H9 (cell line): ENCODE measurements around the gene MGAT4C. TPM values are rescaled to one million over a fixed set of nuclear protein-coding genes. Genes with fewer than 3 reads are reported as not detected.

Source experiments
- DNase-seq: peaks from one replicate; pipeline ENCODE4 v3.0.0-alpha.2; 2017
- H2AFZ ChIP-seq: one replicate; pipeline ENCODE4 v1.6.1; 2013; ENCODE audit warnings: mild to moderate bottlenecking, low read length, control low read depth, moderate library complexity
- H2AK5ac ChIP-seq: 2 replicates; pipeline ENCODE4 v1.6.1; 2013; ENCODE audit warnings: low read length, control low read depth, mixed read lengths; ENCODE audit not compliant: insufficient read length
- H2BK120ac ChIP-seq: one replicate; pipeline ENCODE4 v1.6.1; 2013; ENCODE audit warnings: low read depth, mild to moderate bottlenecking, low read length, control low read depth, inconsistent platforms; ENCODE audit not compliant: poor library complexity, severe bottlenecking
- H2BK12ac ChIP-seq: 2 replicates; pipeline ENCODE4 v1.6.1; 2013; ENCODE audit warnings: low read length, control low read depth, mixed read lengths, low read depth; ENCODE audit not compliant: insufficient read length
- H2BK15ac ChIP-seq: 2 replicates; pipeline ENCODE4 v1.6.1; 2013; ENCODE audit warnings: low read depth, low read length, control low read depth
- H2BK20ac ChIP-seq: one replicate; pipeline ENCODE4 v1.6.1; 2013; ENCODE audit warnings: low read depth, mild to moderate bottlenecking, low read length, control low read depth, inconsistent platforms; ENCODE audit not compliant: poor library complexity, severe bottlenecking
- H2BK5ac ChIP-seq: 2 replicates; pipeline ENCODE4 v1.6.1; 2013; ENCODE audit warnings: low read length, control low read depth, mixed read lengths; ENCODE audit not compliant: insufficient read length
- H3K14ac ChIP-seq: 2 replicates; pipeline ENCODE4 v1.6.1; 2013; ENCODE audit warnings: low read length, control low read depth; ENCODE audit not compliant: insufficient read depth
- H3K18ac ChIP-seq: 2 replicates; pipeline ENCODE4 v1.6.1; 2013; ENCODE audit warnings: low read depth, mild to moderate bottlenecking, mixed read lengths, low read length, control low read depth; ENCODE audit not compliant: insufficient read length
- H3K23ac ChIP-seq: 2 replicates; pipeline ENCODE4 v1.6.1; 2013; ENCODE audit warnings: low read length, control low read depth, mixed read lengths, low read depth; ENCODE audit not compliant: insufficient read length
- H3K23me2 ChIP-seq: 2 replicates; pipeline ENCODE4 v1.6.1; 2013; ENCODE audit warnings: low read depth, mild to moderate bottlenecking, mixed read lengths, low read length, control low read depth; ENCODE audit not compliant: insufficient read length, poor library complexity, severe bottlenecking
- H3K27ac ChIP-seq: 2 replicates; pipeline ENCODE4 v1.5.1; 2013; ENCODE audit warnings: low read length, control low read depth, mixed read lengths, low read depth; ENCODE audit not compliant: insufficient read length
- H3K27me3 ChIP-seq: 2 replicates; pipeline ENCODE4 v1.6.1; 2013; ENCODE audit warnings: low read length, control low read depth, inconsistent platforms; ENCODE audit not compliant: insufficient read depth
- H3K4ac ChIP-seq: 2 replicates; pipeline ENCODE4 v1.6.1; 2013; ENCODE audit warnings: low read depth, mild to moderate bottlenecking, control low read depth, inconsistent platforms, low read length, moderate library complexity
- H3K4me1 ChIP-seq: 2 replicates; pipeline ENCODE4 v1.6.1; 2013; ENCODE audit warnings: low read length, control low read depth, inconsistent platforms; ENCODE audit not compliant: insufficient read depth
- H3K4me2 ChIP-seq: 2 replicates; pipeline ENCODE4 v1.6.1; 2013; ENCODE audit warnings: low read length, control low read depth, mixed read lengths; ENCODE audit not compliant: insufficient read length, insufficient read depth
- H3K56ac ChIP-seq: 2 replicates; pipeline ENCODE4 v1.6.1; 2013; ENCODE audit warnings: low read depth, mild to moderate bottlenecking, mixed read lengths, low read length, control low read depth; ENCODE audit not compliant: insufficient read length
- H3K79me1 ChIP-seq: 2 replicates; pipeline ENCODE4 v1.6.1; 2013; ENCODE audit warnings: low read depth, mild to moderate bottlenecking, moderate library complexity, low read length, control low read depth, inconsistent platforms; ENCODE audit not compliant: insufficient read depth, poor library complexity, severe bottlenecking
- H3K79me2 ChIP-seq: 2 replicates; pipeline ENCODE4 v1.6.1; 2013; ENCODE audit warnings: low read length, control low read depth, inconsistent platforms; ENCODE audit not compliant: insufficient read depth
- H3K9ac ChIP-seq: 2 replicates; pipeline ENCODE4 v1.6.1; 2013; ENCODE audit warnings: low read length, control low read depth, mixed read lengths; ENCODE audit not compliant: insufficient read length; ENCODE audit errors: extremely low read depth
- H3K9me3 ChIP-seq: one replicate; pipeline ENCODE4 v1.6.1; 2013; ENCODE audit warnings: low read depth, low read length, inconsistent platforms; ENCODE audit not compliant: control insufficient read depth
- H3T11ph ChIP-seq: one replicate; pipeline ENCODE4 v1.6.1; 2013; ENCODE audit warnings: mild to moderate bottlenecking, low read length, control low read depth, inconsistent platforms
- H4K20me1 ChIP-seq: one replicate; pipeline ENCODE4 v1.6.1; 2013; ENCODE audit not compliant: control insufficient read depth, insufficient read length, insufficient read depth
- H4K5ac ChIP-seq: 2 replicates; pipeline ENCODE4 v1.6.1; 2013; ENCODE audit warnings: low read depth, mild to moderate bottlenecking, mixed read lengths, low read length, control low read depth; ENCODE audit not compliant: insufficient read length
- H4K8ac ChIP-seq: replicated peaks from 2 replicates; pipeline ENCODE4 v1.6.1; 2013; ENCODE audit warnings: low read length, control low read depth, mixed read lengths, low read depth; ENCODE audit not compliant: insufficient read length
- H4K91ac ChIP-seq: 2 replicates; pipeline ENCODE4 v1.6.1; 2013; ENCODE audit warnings: low read depth, mild to moderate bottlenecking, moderate library complexity, mixed read lengths, low read length, control low read depth; ENCODE audit not compliant: insufficient read length
- H3K27ac Mint-ChIP-seq, 3 experiments: 2 replicates in 2 of 3; 3 replicates in 1 of 3; pipeline ENCODE4 v1.8.0; 2020 to 2021; ENCODE audit warnings: mixed read lengths in 3 of 3, mild to moderate bottlenecking in 1 of 3, moderate library complexity in 1 of 3
- H3K27me3 Mint-ChIP-seq: 2 replicates; pipeline ENCODE4 v1.8.0; 2021; ENCODE audit warnings: low read depth, mild to moderate bottlenecking, moderate library complexity, mixed read lengths
- H3K36me3 Mint-ChIP-seq, 3 experiments: 2 replicates in 2 of 3; 3 replicates in 1 of 3; pipeline ENCODE4 v1.8.0; 2020 to 2021; ENCODE audit warnings: low read depth in 3 of 3, mixed read lengths in 3 of 3; ENCODE audit not compliant: insufficient read depth in 1 of 3
- H3K4me1 Mint-ChIP-seq, 2 experiments: 2 replicates each; pipeline ENCODE4 v1.8.0; 2020; ENCODE audit warnings: mixed read lengths in 2 of 2
- H3K4me3 Mint-ChIP-seq, 2 experiments: 2 replicates in 1 of 2; 3 replicates in 1 of 2; pipeline ENCODE4 v1.8.0; 2020 to 2021; ENCODE audit warnings: mild to moderate bottlenecking in 2 of 2, mixed read lengths in 2 of 2, moderate library complexity in 1 of 2
- H3K9me3 Mint-ChIP-seq, 2 experiments: 2 replicates in 1 of 2; 3 replicates in 1 of 2; pipeline ENCODE4 v1.8.0; 2020; ENCODE audit warnings: mild to moderate bottlenecking in 2 of 2, mixed read lengths in 2 of 2, moderate library complexity in 1 of 2
- CTCF ChIP-seq: fragments of 200-600 bp; sonication (generic); conservative IDR thresholded peaks from 3 replicates; pipeline ENCODE4 v1.8.0; 2021; ENCODE audit warnings: antibody characterized with exemption, mild to moderate bottlenecking
- WGBS: extraction: QIAGEN DNeasy Blood & Tissue Kit; methylation state at CpG from one replicate; pipeline ENCODE4 v1.1.7; 2013; ENCODE audit warnings: missing lambda C conversion rate, low lambda C conversion rate, mixed read lengths; ENCODE audit not compliant: insufficient read length; ENCODE audit errors: extremely low coverage; 5-methylcytosine and 5-hydroxymethylcytosine counted together
- total RNA-seq: library from RNA; stranded (reverse); gene quantifications from 2 replicates; pipeline ENCODE4 v1.2.1, GENCODE V29; 2021

The MGAT4C gene
- total RNA-seq, 1 experiment from 2014 or later: 1.3 TPM

DNA sequence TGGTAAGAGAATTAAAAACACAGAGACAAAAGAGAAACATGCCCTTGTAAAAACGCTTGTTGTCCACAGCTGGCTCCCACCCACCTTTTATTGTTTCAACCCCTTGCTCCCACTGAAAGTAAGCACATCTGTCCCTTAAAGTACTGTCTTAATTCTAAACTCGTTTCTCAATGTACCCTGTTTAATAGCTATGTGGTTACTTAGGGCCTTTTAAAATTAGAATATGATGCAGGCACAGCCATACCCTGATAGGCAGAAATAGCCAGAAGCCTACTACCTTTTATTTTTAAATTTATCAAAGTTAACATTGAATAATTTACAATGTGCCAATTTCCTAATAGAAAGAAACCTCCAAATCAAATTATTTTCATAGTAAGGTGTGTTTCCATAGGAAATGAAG lies 4.0 kb upstream of the MGAT4C start:
- no peaks in the 10 kb centered on the region for H3K9me3 Mint-ChIP-seq
- Histone ChIP-seq H2BK20ac (no peak overlapping the region), H3K4ac (no peak overlapping the region), H2BK12ac (no peak overlapping the region), H4K5ac (no peak overlapping the region), H3K79me1 (no peaks in the 10 kb centered on the region), H4K20me1 (no peaks in the 10 kb centered on the region), H3K23me2 (no peaks in the 10 kb centered on the region), H3K4me2 (no peak overlapping the region), H3K14ac (no peak overlapping the region), H3K27ac (no peak overlapping the region), H3K9ac (no peak overlapping the region), H2BK15ac (no peak overlapping the region), H4K91ac (no peak overlapping the region), H4K8ac (no peak overlapping the region), H3K18ac (no peak overlapping the region), H3K79me2 (no peaks in the 10 kb centered on the region), H3K27me3 (no peaks in the 10 kb centered on the region), H3K4me1 (no peaks in the 10 kb centered on the region; the same call in 1 of the 2 replicates), H3K9me3 (no peaks in the 10 kb centered on the region), H2AFZ (no peak overlapping the region), H2AK5ac (no peak overlapping the region), H3K56ac (no peak overlapping the region), H3K23ac (no peak overlapping the region), H2BK5ac (no peak overlapping the region), H3T11ph (no peak overlapping the region), H2BK120ac (no peak overlapping the region)
- WGBS: no CpG with 5 or more reads among the region's 2 CpGs
- no peak for DNase-seq
- H3K36me3 Mint-ChIP-seq: no peaks in the 10 kb centered on the region
- no peak overlapping the region for H3K27ac Mint-ChIP-seq
- no peaks in the 10 kb centered on the region for H3K27me3 Mint-ChIP-seq
- no peak for TF ChIP-seq CTCF
- H3K4me1 Mint-ChIP-seq: peaks cover 13 to 19% of the 10 kb centered on the region in 2 experiments
- no peak overlapping the region for H3K4me3 Mint-ChIP-seq
